RWPE2 (cell line): ENCODE data around the gene PPP1R27.

Experiments used
- ATAC-seq: fragments of 200-7000 bp; cut with Tn5 transposase; 3 replicates; pipeline ENCODE4 v1.9.1; 2021; ENCODE audit warnings: low read depth
- DNase-seq: peaks from one replicate; pipeline ENCODE4 v3.0.0-alpha.2; 2020; ENCODE audit warnings: low spot score
- H3K27ac ChIP-seq: fragments of 450-650 bp; 2 replicates; pipeline ENCODE4 v1.5.1; 2017; ENCODE audit warnings: mild to moderate bottlenecking; ENCODE audit not compliant: poor library complexity, severe bottlenecking
- H3K27me3 ChIP-seq: fragments of 250-450 bp; sonication (Bioruptor Pico); 2 replicates; pipeline ENCODE4 v1.5.1; 2021; ENCODE audit warnings: mild to moderate bottlenecking, moderate library complexity; ENCODE audit not compliant: insufficient read depth, poor library complexity, severe bottlenecking
- H3K36me3 ChIP-seq: fragments of 250-450 bp; sonication (Bioruptor Pico); 2 replicates; pipeline ENCODE4 v1.5.1; 2020; ENCODE audit warnings: low read depth, mild to moderate bottlenecking, moderate library complexity
- H3K4me1 ChIP-seq: fragments of 250-450 bp; sonication (Bioruptor Pico); 2 replicates; pipeline ENCODE4 v1.5.1; 2021; ENCODE audit warnings: mild to moderate bottlenecking, moderate library complexity; ENCODE audit not compliant: insufficient read depth, poor library complexity, severe bottlenecking
- H3K4me3 ChIP-seq: fragments of 250-450 bp; sonication (Bioruptor Pico); 2 replicates; pipeline ENCODE4 v1.5.1; 2021; ENCODE audit warnings: mild to moderate bottlenecking, moderate library complexity; ENCODE audit not compliant: severe bottlenecking
- H3K9me3 ChIP-seq: fragments of 250-450 bp; sonication (Bioruptor Pico); 2 replicates; pipeline ENCODE4 v1.5.1; 2021; ENCODE audit warnings: mild to moderate bottlenecking, moderate library complexity; ENCODE audit not compliant: severe bottlenecking
- CTCF ChIP-seq: fragments of 450-650 bp; IDR thresholded peaks from one replicate; pipeline ENCODE4 v1.5.1; 2017; ENCODE audit warnings: mild to moderate bottlenecking, moderate library complexity; ENCODE audit not compliant: poor library complexity, severe bottlenecking

PPP1R27 gene

DNA sequence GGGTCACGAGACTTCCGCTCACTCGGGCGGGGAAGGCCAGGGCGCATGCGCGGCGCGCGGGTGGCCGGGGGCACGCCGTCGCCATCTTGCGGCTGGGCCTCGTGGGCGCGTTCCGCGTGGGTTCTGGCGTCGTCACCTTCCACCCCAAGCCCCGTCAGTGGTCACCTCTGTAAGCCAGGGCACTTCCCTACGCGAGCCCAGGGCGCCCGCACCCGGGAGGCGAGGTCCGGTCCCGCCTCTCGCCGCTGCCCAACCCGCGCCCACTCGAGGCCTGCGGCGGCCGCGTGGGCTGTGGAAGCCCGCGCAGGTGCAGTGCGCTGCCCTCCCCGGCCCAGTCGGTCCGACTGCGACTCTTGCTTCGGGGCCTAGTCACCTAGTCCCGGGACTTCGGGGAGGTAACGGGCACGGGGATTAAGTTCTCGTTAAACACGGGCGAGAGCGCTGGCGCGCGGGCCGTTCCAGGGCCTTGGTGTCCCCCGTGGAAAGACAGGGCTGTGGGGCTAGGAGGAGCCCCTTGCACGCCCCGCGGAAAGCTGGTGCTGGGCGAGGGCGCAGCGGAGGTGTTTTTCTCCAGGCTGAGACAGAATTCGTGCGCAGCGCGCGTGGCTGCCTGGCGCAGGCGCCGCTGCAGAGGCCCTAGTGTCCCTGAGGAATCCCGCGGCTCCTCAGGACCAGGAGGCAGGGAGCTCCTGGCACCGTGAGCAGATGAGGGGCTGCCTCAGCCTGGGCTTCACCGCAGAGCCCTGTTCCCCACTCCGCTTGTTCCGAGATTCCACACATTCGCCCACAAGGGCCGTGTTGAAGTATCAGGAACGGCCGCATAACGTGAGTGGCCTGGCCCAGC is 36.8 kb upstream of the PPP1R27 start:
- ATAC-seq (no peak), DNase-seq (peak; percentile 73)
- no peaks in the 10 kb centered on the region for H3K27me3 ChIP-seq
- H3K4me3 ChIP-seq: peak overlapping the region; percentile 82
- H3K4me1 ChIP-seq: peaks cover 31% of the 10 kb centered on the region
- H3K36me3 ChIP-seq: peaks cover 28% of the 10 kb centered on the region
- peak overlapping the region; percentile 98 for H3K27ac ChIP-seq
- TF ChIP-seq CTCF: peak; percentile 29
- no peaks in the 10 kb centered on the region for H3K9me3 ChIP-seq

DNA sequence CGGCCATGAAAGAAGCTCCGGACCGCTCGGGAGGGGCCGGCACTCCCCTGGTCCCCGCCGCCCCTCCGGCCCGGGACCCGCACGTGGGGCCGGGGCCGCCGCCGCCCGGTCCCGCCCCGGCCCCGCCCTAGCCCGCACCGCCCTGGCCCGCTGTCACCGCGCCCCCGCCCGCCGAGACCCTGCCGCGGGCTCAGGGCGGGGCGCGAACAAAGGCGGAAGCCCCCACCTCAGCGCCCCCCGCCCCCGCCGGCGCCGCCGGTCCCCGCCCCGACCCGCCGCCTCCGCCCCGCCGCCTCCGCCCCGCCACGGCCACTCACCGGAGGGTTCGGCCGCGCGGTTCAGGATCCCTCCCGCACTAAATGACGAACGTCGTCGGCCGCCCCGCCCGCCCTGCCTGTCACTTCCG is 36.1 kb upstream of the PPP1R27 start, which contains the start of gene ARHGDIA:
TSS of gene ARHGDIA (minus strand) at position 357 of the 406 bp plus-strand sequence. CDS start 1,407 bp downstream, outside the sequence.
- H3K4me1 ChIP-seq: peaks cover 31% of the 10 kb centered on the region

GRCh38 chr17:81870131-81870980 is 35.5 kb upstream of the PPP1R27 start:
- Histone ChIP-seq H3K9me3 (no peaks in the 10 kb centered on the region), H3K36me3 (peaks cover 40% of the 10 kb centered on the region), H3K4me1 (peaks cover 31% of the 10 kb centered on the region), H3K27ac (peak overlapping the region; percentile 98), H3K4me3 (peak overlapping the region; percentile 82), H3K27me3 (no peaks in the 10 kb centered on the region)
- TF ChIP-seq CTCF: no peak
- ATAC-seq (no peak), DNase-seq (no peak)

More for the DNA sequence above, 36.1 kb upstream of the PPP1R27 start, which contains the start of gene ARHGDIA:
- peak; percentile 96 for DNase-seq
- TF ChIP-seq CTCF: no peak
- no peaks in the 10 kb centered on the region for H3K9me3 ChIP-seq
- H3K36me3 ChIP-seq: peaks cover 34% of the 10 kb centered on the region
- no peak for ATAC-seq
- H3K27ac ChIP-seq: peak within 1 kb of the TSS; percentile 98
- H3K4me3 ChIP-seq: peak within 1 kb of the TSS; percentile 82
- no peaks in the 10 kb centered on the region for H3K27me3 ChIP-seq

GRCh38 chr17:81869221-81870130 is 34.6 kb upstream of the PPP1R27 start:
- DNase-seq: peak; percentile 75
- H3K9me3 ChIP-seq: no peaks in the 10 kb centered on the region
- peak overlapping the region; percentile 82 for H3K4me3 ChIP-seq
- H3K27ac ChIP-seq: peak overlapping the region; percentile 98
- peaks cover 47% of the 10 kb centered on the region for H3K36me3 ChIP-seq
- ATAC-seq: no peak
- no peaks in the 10 kb centered on the region for H3K27me3 ChIP-seq
- TF ChIP-seq CTCF: peak; percentile 89
- peaks cover 31% of the 10 kb centered on the region for H3K4me1 ChIP-seq
